HEK293T (cell line): Measurements from ENCODE around the gene COL1A2.

Experiments used
- ARNT ChIP-seq: fragments of 450-650 bp; IDR thresholded peaks from 2 replicates; pipeline ENCODE4 v1.6.1; 2017; ENCODE audit warnings: mild to moderate bottlenecking
- BHLHE40 ChIP-seq: fragments of 450-650 bp; IDR thresholded peaks from 2 replicates; pipeline ENCODE4 v1.6.1; 2016; ENCODE audit warnings: mild to moderate bottlenecking, moderate library complexity, borderline replicate concordance
- ELF4 ChIP-seq: fragments of 450-650 bp; IDR thresholded peaks from 2 replicates; pipeline ENCODE4 v1.6.1; 2017; ENCODE audit warnings: antibody characterized with exemption
- FOXA1 ChIP-seq: fragments of 450-650 bp; IDR thresholded peaks from 2 replicates; pipeline ENCODE4 v1.6.1; 2016; ENCODE audit warnings: mild to moderate bottlenecking
- FOXK2 ChIP-seq: fragments of 450-650 bp; IDR thresholded peaks from 2 replicates; pipeline ENCODE4 v1.6.1; 2016; ENCODE audit warnings: mild to moderate bottlenecking
- PKNOX1 ChIP-seq: fragments of 450-650 bp; IDR thresholded peaks from 2 replicates; pipeline ENCODE4 v1.6.1; 2016
- SP1 ChIP-seq: fragments of 450-650 bp; IDR thresholded peaks from 2 replicates; pipeline ENCODE4 v1.6.1; 2017
- SUZ12 ChIP-seq: fragments of 450-650 bp; IDR thresholded peaks from 2 replicates; pipeline ENCODE4 v1.6.1; 2016; ENCODE audit warnings: mild to moderate bottlenecking
- TARDBP ChIP-seq: fragments of 450-650 bp; IDR thresholded peaks from 2 replicates; pipeline ENCODE4 v1.6.1; 2016
- ZNF384 ChIP-seq: fragments of 450-650 bp; IDR thresholded peaks from 2 replicates; pipeline ENCODE4 v1.6.1; 2016

GRCh38 chr7:94449151-94449725, 54.5 kb downstream of the COL1A2 start:
- TF ChIP-seq SUZ12 (no peak), SP1 (no peak), ELF4 (no peak), ZNF384 (no peak), PKNOX1 (no peak), FOXA1 (no peak), BHLHE40 (no peak), ARNT (no peak), FOXK2 (no peak), TARDBP (no peak)
